Panc1 (cell line): ENCODE data around the gene SLC2A11. TPM values are rescaled to one million over a fixed set of nuclear protein-coding genes. Genes with fewer than 3 reads are reported as not detected.

Experiments used
- ATAC-seq: fragments of 200-7000 bp; cut with Tn5 transposase; 2 replicates; pipeline ENCODE4 v1.9.1; 2020; ENCODE audit warnings: mild to moderate bottlenecking, moderate library complexity
- BruUV-seq: library from RNA; stranded (reverse); fragments of 400-500 nt; replicated peaks from 2 replicates; lab custom pipeline; 2021; lab: Mats Ljungman, UMichigan
- CTCF ChIA-PET: fragments of 300-600 bp; sonication (Branson Sonifier 250); formaldehyde crosslinking; loops from one replicate; lab custom pipeline; 2022; ENCODE audit warnings: antibody characterized with exemption; lab: Charles Lee
- POLR2A ChIA-PET: fragments of 300-600 bp; sonication (Branson Sonifier 250); formaldehyde crosslinking; loops from one replicate; lab custom pipeline; 2022; ENCODE audit warnings: antibody characterized with exemption; lab: Charles Lee
- DNase-seq: peaks from one replicate; pipeline ENCODE4 v3.0.0-alpha.2; 2010; ENCODE audit warnings: low read depth, low spot score
- H3K27ac ChIP-seq: 2 replicates; pipeline ENCODE4 v1.5.1; 2011; ENCODE audit warnings: mild to moderate bottlenecking, low read length, inconsistent platforms
- H3K27me3 ChIP-seq: fragments of 200-500 bp; sonication (Bioruptor generic); 2 replicates; pipeline ENCODE4 v1.6.0; 2014; ENCODE audit warnings: low read length, inconsistent platforms; ENCODE audit not compliant: control insufficient read depth, insufficient read depth
- H3K36me3 ChIP-seq: fragments of 200-500 bp; sonication (Bioruptor generic); 2 replicates; pipeline ENCODE4 v1.5.1; 2014; ENCODE audit warnings: inconsistent platforms, mild to moderate bottlenecking, low read length, moderate library complexity; ENCODE audit not compliant: control insufficient read depth, insufficient read depth
- H3K4me1 ChIP-seq: 2 replicates; pipeline ENCODE4 v1.5.1; 2011; ENCODE audit warnings: inconsistent platforms, mild to moderate bottlenecking, low read length, moderate library complexity; ENCODE audit not compliant: control insufficient read depth, insufficient read depth
- H3K4me3 ChIP-seq, 2 experiments: 2 replicates each; pipeline ENCODE4 v1.5.1; 2011 to 2012; ENCODE audit warnings: low read depth in 2 of 2, low read length in 2 of 2, mild to moderate bottlenecking in 2 of 2, inconsistent platforms in 1 of 2, moderate library complexity in 1 of 2
- H3K9me3 ChIP-seq: fragments of 200-500 bp; sonication (Bioruptor generic); 2 replicates; pipeline ENCODE4 v1.5.1; 2014; ENCODE audit warnings: low read depth, mild to moderate bottlenecking, inconsistent platforms, low read length, moderate library complexity; ENCODE audit not compliant: control insufficient read depth, insufficient read depth
- POLR2AphosphoS5 ChIP-seq: IDR thresholded peaks from 2 replicates; pipeline ENCODE4 v1.6.1; 2012; ENCODE audit warnings: mild to moderate bottlenecking, low read depth, low read length, moderate library complexity
- REST ChIP-seq, 2 experiments: IDR thresholded peaks; 2 replicates each; pipeline ENCODE4 v1.6.1; 2011 to 2012; ENCODE audit warnings: low read depth in 2 of 2, control low read depth in 1 of 2, low read length in 1 of 2, mild to moderate bottlenecking in 1 of 2, moderate library complexity in 1 of 2; ENCODE audit not compliant: insufficient read depth in 1 of 2
- SIN3A ChIP-seq: IDR thresholded peaks from 2 replicates; pipeline ENCODE4 v1.6.1; 2012; ENCODE audit warnings: low read depth, mild to moderate bottlenecking, low read length, moderate library complexity, borderline replicate concordance; ENCODE audit not compliant: insufficient read depth
- TCF7L2 ChIP-seq: IDR thresholded peaks from 2 replicates; pipeline ENCODE4 v1.6.1; 2011; ENCODE audit warnings: mild to moderate bottlenecking, low read depth, low read length, inconsistent platforms
- in situ Hi-C: cut with HindIII; loops from 2 replicates; pipeline ENCODE4 v1.10.0; 2016; ENCODE audit warnings: low sequenced_read_pairs, low pct_unique_long_range_greater_than_20kb
- intact Hi-C: fragments of 100-400 bp; cut with micrococcal nuclease; formaldehyde crosslinking; loops from one replicate; pipeline ENCODE4 v1.10.0; 2022; ENCODE audit not compliant: unreplicated experiment
- total RNA-seq: library from RNA; stranded (reverse); gene quantifications from one replicate; pipeline ENCODE4 v1.2.1, GENCODE V29; 2021; ENCODE audit not compliant: unreplicated experiment
- TF ChIP-seq, protein P1 (sequence below): fragments of 450-650 bp; IDR thresholded peaks from 2 replicates; pipeline ENCODE4 v1.5.1; 2017; ENCODE audit warnings: mild to moderate bottlenecking

SLC2A11 gene
- total RNA-seq, 1 experiment from 2014 or later: 33.8 TPM

DNA sequence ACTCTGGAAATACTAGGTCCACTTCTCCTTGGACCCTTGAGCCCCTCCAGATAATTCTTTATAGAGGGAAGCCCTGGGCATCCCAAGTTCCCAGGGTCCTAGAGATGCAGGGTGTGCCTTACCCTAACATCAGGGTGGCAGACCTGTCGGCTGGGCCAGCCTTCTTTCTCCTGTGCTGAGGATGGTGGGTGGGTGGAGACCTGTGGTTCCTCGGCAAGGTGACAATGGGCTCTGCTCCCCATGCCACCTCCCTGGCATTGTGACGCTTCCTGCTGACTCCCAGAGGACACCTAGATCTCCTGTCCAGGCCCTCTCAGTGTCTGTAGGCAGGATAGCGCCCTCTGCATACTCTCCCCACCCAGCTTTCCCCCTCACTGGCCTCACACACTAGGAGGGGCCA lies 15.1 kb upstream of the SLC2A11 start:
- CTCF ChIA-PET: no interaction called here
- Histone ChIP-seq H3K4me3 (no peak overlapping the region), H3K36me3 (no peaks in the 10 kb centered on the region), H3K9me3 (no peaks in the 10 kb centered on the region), H3K4me1 (no peaks in the 10 kb centered on the region; the same call in 1 of the 2 replicates), H3K27ac (no peak overlapping the region), H3K27me3 (no peaks in the 10 kb centered on the region)
- POLR2A ChIA-PET: interaction anchor here (0.6 kb wide), 1 partner anchor 72 kb away, joined by 4 read pairs; no protein-coding TSS in a partner anchor
- ATAC-seq (no peak), DNase-seq (no peak)
- BruUV-seq: no TSS peak
- in situ Hi-C loops: no loop called here
- TF ChIP-seq REST (IDR thresholded peaks at IDR 0.05; ENCODE audit: insufficient read depth in 1 of 2, low read depth in 2 of 2, low read length in 1 of 2): no peak
- no peak for TF ChIP-seq SIN3A
- intact Hi-C loops: loop anchor here (10.0 kb wide), 2 partner anchors 68 to 218 kb away; partner anchors contain the start of gene MMP11

GRCh38 chr22:23844739-23845202 lies 12.9 kb upstream of the SLC2A11 start:
- POLR2A ChIA-PET: no interaction called here
- in situ Hi-C loops (no loop called here), intact Hi-C loops (loop anchor here (10.0 kb wide), 2 partner anchors 70 to 220 kb away; partner anchors contain the start of gene MMP11)
- DNase-seq (no peak), ATAC-seq (no peak)
- CTCF ChIA-PET: no interaction called here
- TF ChIP-seq TCF7L2: no peak
- TF ChIP-seq, protein P1, sequence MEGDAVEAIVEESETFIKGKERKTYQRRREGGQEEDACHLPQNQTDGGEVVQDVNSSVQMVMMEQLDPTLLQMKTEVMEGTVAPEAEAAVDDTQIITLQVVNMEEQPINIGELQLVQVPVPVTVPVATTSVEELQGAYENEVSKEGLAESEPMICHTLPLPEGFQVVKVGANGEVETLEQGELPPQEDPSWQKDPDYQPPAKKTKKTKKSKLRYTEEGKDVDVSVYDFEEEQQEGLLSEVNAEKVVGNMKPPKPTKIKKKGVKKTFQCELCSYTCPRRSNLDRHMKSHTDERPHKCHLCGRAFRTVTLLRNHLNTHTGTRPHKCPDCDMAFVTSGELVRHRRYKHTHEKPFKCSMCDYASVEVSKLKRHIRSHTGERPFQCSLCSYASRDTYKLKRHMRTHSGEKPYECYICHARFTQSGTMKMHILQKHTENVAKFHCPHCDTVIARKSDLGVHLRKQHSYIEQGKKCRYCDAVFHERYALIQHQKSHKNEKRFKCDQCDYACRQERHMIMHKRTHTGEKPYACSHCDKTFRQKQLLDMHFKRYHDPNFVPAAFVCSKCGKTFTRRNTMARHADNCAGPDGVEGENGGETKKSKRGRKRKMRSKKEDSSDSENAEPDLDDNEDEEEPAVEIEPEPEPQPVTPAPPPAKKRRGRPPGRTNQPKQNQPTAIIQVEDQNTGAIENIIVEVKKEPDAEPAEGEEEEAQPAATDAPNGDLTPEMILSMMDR: no peak
- no peak for TF ChIP-seq SIN3A
- no peak for TF ChIP-seq REST (IDR thresholded peaks at IDR 0.05; ENCODE audit: insufficient read depth in 1 of 2, low read depth in 2 of 2, low read length in 1 of 2)
- no peak for TF ChIP-seq POLR2AphosphoS5
- BruUV-seq: no TSS peak
- Histone ChIP-seq H3K4me3 (no peak overlapping the region), H3K9me3 (no peaks in the 10 kb centered on the region), H3K36me3 (no peaks in the 10 kb centered on the region), H3K27me3 (no peaks in the 10 kb centered on the region), H3K4me1 (no peaks in the 10 kb centered on the region; the same call in 1 of the 2 replicates), H3K27ac (no peak overlapping the region)
